ENCODE measurements around the gene ABHD16B. TPM values are rescaled to one million over a fixed set of nuclear protein-coding genes. Genes with fewer than 3 reads are reported as not detected.

The ABHD16B gene
- total and polyA plus RNA-seq, 2 of the 13 experiments (the other 11 are each of a cell fraction or from before 2014, with no cell fraction given), result not detected

- no peak overlapping the region for H2AFZ ChIP-seq (ENCODE audit: low read length)
- FAIRE-seq, result peak; percentile 44
- H3K9ac ChIP-seq (ENCODE audit: insufficient read depth, low read depth, low read length), result peak overlapping the region; percentile 76
- H3K4me3 ChIP-seq (replicated peaks in 1 of 3; ENCODE audit: insufficient read depth in 1 of 3, low read depth in 2 of 3, low read length in 3 of 3), result peak overlapping the region; percentile 73 to 82 (median 77)
- H3K4me2 ChIP-seq (ENCODE audit: low read depth, low read length), result peak overlapping the region; percentile 96
- ATAC-seq, result no peak
- POLR2A ChIA-PET, result interaction anchor here (0.8 to 4.7 kb wide), 13 partner anchors 10 to 188 kb away, joined by 3 to 71 read pairs (median 7); partner anchors contain the start of genes ARFRP1, C20orf204, PRPF6 and SAMD10
- H3K9me3 ChIP-seq (ENCODE audit: low read length), result no peaks in the 10 kb centered on the region
- intact Hi-C loops (cut with micrococcal nuclease; ENCODE audit: unreplicated experiment), result loop anchor here (2.0 kb wide), 1 partner anchor 31 kb away; the partner anchor contains the start of gene TPD52L2
- peaks cover 50% of the 10 kb centered on the region for H3K4me1 ChIP-seq (ENCODE audit: insufficient read depth, low read length)
- in situ Hi-C loops (cut with HindIII; ENCODE audit: extremely low pct_ligation_motif_present, low pct_unique_long_range_greater_than_20kb), result no loop called here
- no peak for DNase-seq (ENCODE audit: low spot score)
- BruUV-seq (replicated peaks), result no TSS peak
- peak overlapping the region; percentile 60 for H3K27ac ChIP-seq (ENCODE audit: extremely low read length, insufficient read depth, low read length)
- WGBS (ENCODE audit: low lambda C conversion rate), result 2% methylated on average over 5 of the region's 5 CpGs
- H3K27me3 ChIP-seq (ENCODE audit: control insufficient read depth in 1 of 2, insufficient read depth in 2 of 2, low read length in 2 of 2), result no peaks in the 10 kb centered on the region; a peak in 1 of 5 replicates
- H3K36me3 ChIP-seq (replicated peaks in 1 of 2; ENCODE audit: control insufficient read depth in 1 of 2, insufficient read depth in 2 of 2, low read length in 2 of 2), result peaks cover 4 to 18% of the 10 kb centered on the region in 2 experiments
- CTCF ChIA-PET (ENCODE audit: low intra/inter-chr PET ratio, low total read pairs), result no interaction called here
- peaks cover 35% of the 10 kb centered on the region; the same call in 1 of the 2 replicates for H4K20me1 ChIP-seq (ENCODE audit: insufficient read depth, low read length)
- peaks cover 51% of the 10 kb centered on the region for H3K79me2 ChIP-seq (ENCODE audit: insufficient read depth, low read length)
- TF ChIP-seq TBP (CRISPR knock-in tag; IDR thresholded peaks at IDR 0.05), result 0 out of 2 replicates have a peak, but pooled peaks have one; percentile 6
- no peak for TF ChIP-seq MAX (IDR thresholded peaks at IDR 0.05)
- TF ChIP-seq ZBTB42 (CRISPR knock-in tag; IDR thresholded peaks at IDR 0.05), result 0 out of 2 replicates have a peak, but pooled peaks have one; percentile 0
- TF ChIP-seq ZFP37 (CRISPR knock-in tag; IDR thresholded peaks at IDR 0.05; ENCODE audit: borderline replicate concordance), result no peak
- TF ChIP-seq KDM5A (IDR thresholded peaks at IDR 0.05; ENCODE audit: borderline replicate concordance, low read length), result 0 out of 2 replicates have a peak, but pooled peaks have one; percentile 26
- TF ChIP-seq FOSL1 (CRISPR knock-in tag; IDR thresholded peaks at IDR 0.05; ENCODE audit: borderline replicate concordance), result no peak
- 0 out of 2 replicates have a peak, but pooled peaks have one; percentile 22 for TF ChIP-seq AHDC1 (CRISPR knock-in tag; IDR thresholded peaks at IDR 0.05; ENCODE audit: borderline replicate concordance)
- no peak for TF ChIP-seq JUNB (CRISPR knock-in tag; IDR thresholded peaks at IDR 0.05; ENCODE audit: borderline replicate concordance)
- TF ChIP-seq NAIF1 (CRISPR knock-in tag; IDR thresholded peaks at IDR 0.05; ENCODE audit: borderline replicate concordance), result 0 out of 2 replicates have a peak, but pooled peaks have one; percentile 54
- TF ChIP-seq RFX1 (IDR thresholded peaks at IDR 0.05), result peak; percentile 25; the same call in 1 of the 2 replicates
- peak; percentile 49; the same call in 1 of the 2 replicates for TF ChIP-seq ZSCAN20 (CRISPR knock-in tag; IDR thresholded peaks at IDR 0.05; ENCODE audit: borderline replicate concordance)
- 0 out of 2 replicates have a peak, but pooled peaks have one; percentile 12 for TF ChIP-seq ZNF30 (CRISPR knock-in tag; IDR thresholded peaks at IDR 0.05)
- TF ChIP-seq SIX1 (CRISPR knock-in tag; IDR thresholded peaks at IDR 0.05; ENCODE audit: borderline replicate concordance), result no peak
- TF ChIP-seq RFXAP (CRISPR knock-in tag; IDR thresholded peaks at IDR 0.05; ENCODE audit: borderline replicate concordance), result no peak
- TF ChIP-seq ETS1 (CRISPR knock-in tag; IDR thresholded peaks at IDR 0.05), result peak; percentile 27; the same call in 1 of the 2 replicates
- no peak for TF ChIP-seq NFIB (CRISPR knock-in tag; IDR thresholded peaks at IDR 0.05; ENCODE audit: borderline replicate concordance)
- no peak for TF ChIP-seq ELF4 (CRISPR knock-in tag; IDR thresholded peaks at IDR 0.05; ENCODE audit: borderline replicate concordance)
- TF ChIP-seq XBP1 (CRISPR knock-in tag; IDR thresholded peaks at IDR 0.05), result 0 out of 2 replicates have a peak, but pooled peaks have one; percentile 9
- TF ChIP-seq SNAPC2 (CRISPR knock-in tag; IDR thresholded peaks at IDR 0.05), result no peak
These were observed 34.6 kb downstream of the ABHD16B start for GRCh38 chr20:63895952-63896263.

Data from HepG2 (cell line).